GM23248 (cell line): ENCODE results near the gene SMYD3.

ENCODE experiments used
- EZH2 ChIP-seq: fragments of 200-600 bp; sonication (generic); IDR thresholded peaks from 2 replicates; pipeline ENCODE4 v1.6.1; 2018; ENCODE audit warnings: antibody characterized with exemption, mild to moderate bottlenecking; ENCODE audit not compliant: insufficient read depth, poor library complexity, severe bottlenecking
- EZH2phosphoT487 ChIP-seq: fragments of 200-600 bp; sonication (generic); IDR thresholded peaks from 2 replicates; pipeline ENCODE4 v1.6.1; 2018; ENCODE audit warnings: antibody characterized with exemption, moderate library complexity, mild to moderate bottlenecking, low read depth; ENCODE audit not compliant: insufficient read depth

GRCh38 chr1:246383791-246384190 is 123.3 kb downstream of the SMYD3 start:
- TF ChIP-seq EZH2phosphoT487 (no peak), EZH2 (no peak)
